ENCODE data around the gene THNSL1.

The THNSL1 gene

DNA sequence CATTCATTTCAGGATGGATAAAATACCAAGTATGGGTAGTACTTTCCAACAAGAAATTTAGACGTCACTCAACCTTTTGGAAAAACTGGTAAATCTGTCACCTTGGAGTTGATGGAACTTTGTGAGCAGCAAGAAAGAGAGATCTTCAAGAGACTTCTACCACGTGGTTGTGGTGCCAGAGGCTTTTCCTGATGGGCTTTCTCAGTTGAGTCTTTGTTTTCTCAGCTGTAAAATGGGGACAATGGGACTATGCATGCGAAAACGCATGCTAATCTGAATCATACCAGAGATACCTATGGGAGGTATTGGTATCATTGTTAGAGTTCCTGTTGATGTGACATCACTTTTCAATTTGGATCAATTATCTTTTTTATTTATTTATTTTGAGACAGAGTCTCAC, 59.4 kb downstream of the THNSL1 start:
- Histone ChIP-seq H3K9me2 (replicated peaks; ENCODE audit: insufficient read depth, low read length) (no peaks in the 10 kb centered on the region), H3K27me3 (replicated peaks; ENCODE audit: insufficient read depth, low read length) (no peaks in the 10 kb centered on the region), H3K9me3 (replicated peaks; ENCODE audit: insufficient read depth, low read length) (no peaks in the 10 kb centered on the region), H3K36me3 (replicated peaks; ENCODE audit: insufficient read depth, low read length) (no peaks in the 10 kb centered on the region), H3K4me1 (ENCODE audit: low read length) (no peaks in the 10 kb centered on the region), H2AFZ (ENCODE audit: low read length) (no peak overlapping the region), H4K20me1 (ENCODE audit: insufficient read depth, low read length) (no peaks in the 10 kb centered on the region), H3K27ac (ENCODE audit: low read length) (no peak overlapping the region), H3K79me2 (ENCODE audit: low read length) (no peaks in the 10 kb centered on the region), H3K4me3 (ENCODE audit: low read length) (no peak overlapping the region), H3K4me2 (ENCODE audit: low read depth, low read length) (no peak overlapping the region), H3F3A (ENCODE audit: insufficient read depth, low read length) (no peaks in the 10 kb centered on the region), H3K9ac (ENCODE audit: low read length) (no peak overlapping the region)
- no peak for DNase-seq
- TF ChIP-seq, protein P1, sequence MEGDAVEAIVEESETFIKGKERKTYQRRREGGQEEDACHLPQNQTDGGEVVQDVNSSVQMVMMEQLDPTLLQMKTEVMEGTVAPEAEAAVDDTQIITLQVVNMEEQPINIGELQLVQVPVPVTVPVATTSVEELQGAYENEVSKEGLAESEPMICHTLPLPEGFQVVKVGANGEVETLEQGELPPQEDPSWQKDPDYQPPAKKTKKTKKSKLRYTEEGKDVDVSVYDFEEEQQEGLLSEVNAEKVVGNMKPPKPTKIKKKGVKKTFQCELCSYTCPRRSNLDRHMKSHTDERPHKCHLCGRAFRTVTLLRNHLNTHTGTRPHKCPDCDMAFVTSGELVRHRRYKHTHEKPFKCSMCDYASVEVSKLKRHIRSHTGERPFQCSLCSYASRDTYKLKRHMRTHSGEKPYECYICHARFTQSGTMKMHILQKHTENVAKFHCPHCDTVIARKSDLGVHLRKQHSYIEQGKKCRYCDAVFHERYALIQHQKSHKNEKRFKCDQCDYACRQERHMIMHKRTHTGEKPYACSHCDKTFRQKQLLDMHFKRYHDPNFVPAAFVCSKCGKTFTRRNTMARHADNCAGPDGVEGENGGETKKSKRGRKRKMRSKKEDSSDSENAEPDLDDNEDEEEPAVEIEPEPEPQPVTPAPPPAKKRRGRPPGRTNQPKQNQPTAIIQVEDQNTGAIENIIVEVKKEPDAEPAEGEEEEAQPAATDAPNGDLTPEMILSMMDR (IDR thresholded peaks at IDR 0.05; ENCODE audit: low read length), result no peak
- TF ChIP-seq EZH2 (optimal IDR thresholded peaks at IDR 0.05; ENCODE audit: low read depth, low read length) (no peak), EZH2phosphoT487 (IDR thresholded peaks at IDR 0.05; ENCODE audit: low read length) (no peak)

Data from MM.1S (cell line).